ENCODE measurements around the gene MACROD2.
A peak's percentile ranks its signal among the peaks of the same experiment; 100 is the strongest.

MACROD2 gene

DNA sequence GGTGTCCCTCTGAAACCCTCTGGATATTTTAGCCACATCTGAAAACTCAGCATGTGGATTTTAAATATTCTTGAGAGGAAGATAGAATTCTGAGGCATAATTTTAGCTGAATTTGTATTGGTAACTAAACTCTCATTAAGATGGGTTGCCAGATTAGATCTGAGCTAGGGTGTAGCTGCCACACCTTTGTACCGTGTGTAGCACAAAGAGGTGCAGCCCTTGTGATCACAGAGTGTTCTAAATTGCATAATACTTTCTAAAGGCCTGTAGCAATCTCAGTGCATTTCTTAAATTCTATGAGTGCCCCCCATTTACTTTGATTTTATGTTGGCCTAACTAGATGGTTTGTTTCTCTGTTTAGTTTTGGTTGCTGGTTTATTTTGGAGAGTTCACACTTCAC, 289.1 kb downstream of the MACROD2 start:
- no peak for DNase-seq

DNA sequence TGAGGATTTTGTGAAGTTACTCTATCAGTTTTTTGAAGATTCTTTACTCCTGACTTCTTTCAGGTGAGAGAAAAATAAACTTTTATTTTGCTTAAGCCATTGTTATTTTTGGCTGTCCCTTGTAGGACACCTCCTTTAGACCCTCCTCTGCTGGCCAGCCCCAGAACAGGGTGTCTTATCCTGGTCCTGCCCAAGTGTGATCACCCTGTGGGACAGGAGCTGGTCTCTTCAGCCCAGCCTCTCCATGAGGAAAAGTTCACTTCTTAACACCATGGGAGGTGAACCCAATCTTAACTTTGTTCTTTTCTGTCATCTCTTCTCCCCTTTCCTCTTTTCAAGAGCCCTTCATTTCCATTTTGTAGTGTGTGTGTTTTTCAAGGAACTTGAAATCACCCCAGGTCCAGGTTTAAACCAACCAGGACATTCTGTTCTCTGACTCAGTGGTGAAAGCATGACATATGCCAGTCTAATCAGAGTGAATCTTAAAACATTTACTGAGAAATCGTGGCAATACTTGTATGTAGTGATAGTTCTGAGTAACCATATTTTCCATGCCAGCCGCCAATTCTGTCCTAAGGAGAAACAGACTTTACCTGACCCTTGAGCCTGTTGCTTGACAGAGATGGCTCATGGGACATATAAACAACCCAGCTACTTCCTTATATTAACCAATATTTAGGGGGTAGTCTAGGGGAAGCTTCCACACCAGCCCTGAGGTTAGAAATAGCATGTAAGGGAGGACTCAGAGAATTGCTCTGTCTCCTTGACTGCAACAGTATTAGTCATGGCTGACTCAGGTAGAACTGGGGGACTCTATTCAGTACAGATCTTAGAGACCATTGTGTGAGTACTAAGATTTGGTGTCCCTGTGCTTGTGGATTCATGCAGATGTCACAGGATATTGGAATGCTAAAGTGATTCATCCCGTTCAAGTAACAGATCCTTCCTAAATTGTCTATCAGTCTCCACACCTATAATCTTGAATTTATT, 293.3 kb downstream of the MACROD2 start:
- DNase-seq, result no peak

DNA sequence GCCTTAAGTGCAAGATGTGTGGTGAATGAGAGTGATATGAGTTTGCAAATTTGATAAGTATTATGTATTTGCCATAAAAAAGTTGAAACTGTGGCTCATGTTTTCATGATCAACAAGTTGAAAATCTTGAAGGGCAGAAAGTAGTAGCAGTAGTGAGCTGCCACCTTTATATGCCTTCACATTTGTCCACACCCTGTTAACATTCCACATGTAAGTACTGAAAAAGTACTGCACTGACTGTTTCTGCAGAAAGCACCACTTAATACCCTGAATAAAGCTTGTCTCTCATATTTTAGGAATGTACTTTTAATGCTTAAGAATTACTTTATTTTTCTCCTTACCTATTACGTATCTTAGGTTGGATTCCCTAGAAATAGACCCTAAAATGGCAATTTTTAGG, 296.2 kb downstream of the MACROD2 start:
- DNase-seq, result no peak

DNA sequence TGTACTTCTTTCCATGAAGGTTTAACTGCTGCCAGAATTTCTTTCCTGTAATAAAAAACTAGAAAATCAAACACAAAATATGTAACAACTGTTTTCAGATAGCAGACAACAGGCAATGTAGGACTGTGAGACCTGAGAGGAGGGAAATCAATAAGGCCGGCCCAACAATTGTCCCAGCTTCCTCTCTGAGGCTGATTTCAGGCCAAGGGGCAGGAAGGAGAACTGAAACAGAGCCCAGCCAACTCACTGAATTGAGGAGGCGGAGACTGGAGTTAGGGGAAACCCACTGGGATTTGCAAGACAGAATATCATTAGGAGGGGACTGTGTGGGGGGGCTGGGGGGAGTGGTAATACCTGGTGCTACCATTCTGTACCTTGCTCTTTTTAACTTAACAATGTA, 299.9 kb downstream of the MACROD2 start:
- peak; percentile 66 for DNase-seq

DNA sequence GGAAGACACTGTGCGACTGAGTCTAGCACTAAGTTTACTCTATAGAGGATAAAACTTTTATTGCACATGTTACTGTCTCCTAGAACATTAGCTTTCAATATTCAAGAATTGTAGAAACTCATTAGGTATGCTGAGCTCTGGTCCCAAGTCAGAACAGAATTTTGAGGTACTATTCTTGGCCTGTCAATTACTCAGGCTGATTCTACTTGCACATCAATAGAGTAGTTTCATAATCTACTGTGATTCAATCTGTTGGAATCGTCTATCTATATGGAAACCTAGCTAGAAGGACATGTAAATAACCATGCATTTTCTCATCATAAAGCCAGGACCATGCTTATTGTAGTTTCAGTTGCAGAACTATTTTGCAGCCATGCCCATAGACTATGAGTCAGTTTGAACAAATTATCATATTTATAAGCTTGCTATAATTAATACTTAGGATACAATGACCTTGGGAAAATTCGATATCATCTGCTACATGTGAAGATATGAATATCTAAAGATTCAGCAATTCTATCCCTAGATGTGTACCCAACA, 300.5 kb downstream of the MACROD2 start:
- DNase-seq, result no peak

DNA sequence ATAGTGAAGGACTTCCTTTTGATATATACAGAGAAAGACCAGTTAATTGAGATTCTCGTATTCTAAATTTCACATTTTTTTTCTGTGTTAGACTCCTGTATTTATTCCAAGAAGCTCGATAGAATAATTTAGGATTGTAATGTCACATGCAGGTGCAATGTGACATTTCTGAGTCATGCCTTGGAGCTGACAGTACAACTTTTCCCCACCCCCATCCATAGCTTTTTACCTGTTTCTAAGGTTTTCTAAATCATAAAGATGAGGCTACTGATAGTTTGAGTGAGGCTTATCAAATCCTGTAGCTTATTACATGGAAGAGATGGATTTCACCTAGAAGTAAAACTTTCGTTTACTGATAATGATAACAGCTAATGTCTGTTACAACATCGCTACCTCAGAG, 304.5 kb downstream of the MACROD2 start:
- no peak for DNase-seq

DNA sequence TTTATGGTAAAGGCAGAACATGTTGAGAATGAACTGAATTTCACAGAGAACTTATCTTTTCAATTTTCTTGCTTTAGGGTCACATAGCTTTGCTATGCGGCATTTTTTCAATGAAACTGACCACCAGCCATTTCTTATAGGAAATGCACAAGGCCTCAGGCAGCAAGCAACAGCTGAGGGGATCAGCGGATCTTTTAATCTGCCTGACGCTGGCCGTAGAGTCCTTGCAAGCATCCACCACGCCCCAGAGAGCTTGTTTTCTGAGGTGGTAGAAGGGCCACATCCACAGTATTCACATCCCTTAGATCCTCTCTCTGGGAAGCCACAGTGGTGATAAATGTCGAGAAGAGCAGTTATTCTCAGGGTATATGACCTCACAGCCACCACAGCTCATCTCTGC, 307.8 kb downstream of the MACROD2 start:
- DNase-seq, result no peak

DNA sequence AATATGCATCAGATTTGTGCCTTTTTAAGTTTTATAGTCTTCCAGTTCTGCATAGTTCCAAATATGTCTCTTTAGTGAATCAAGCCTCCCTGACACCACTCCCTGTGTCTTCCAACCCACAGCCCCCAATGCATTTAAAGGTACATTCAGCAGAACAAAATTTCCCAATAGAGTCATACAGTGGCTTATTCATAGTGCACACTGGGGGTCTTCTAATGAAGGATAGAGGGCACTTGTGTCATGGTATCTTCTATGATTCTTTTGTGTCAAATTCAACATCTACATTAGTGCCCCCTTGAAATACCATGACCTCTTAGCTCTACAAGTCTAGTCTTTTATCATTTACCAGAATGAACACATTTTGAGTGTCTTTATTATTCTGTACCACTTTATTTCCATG, 308.3 kb downstream of the MACROD2 start:
- no peak for DNase-seq

DNA sequence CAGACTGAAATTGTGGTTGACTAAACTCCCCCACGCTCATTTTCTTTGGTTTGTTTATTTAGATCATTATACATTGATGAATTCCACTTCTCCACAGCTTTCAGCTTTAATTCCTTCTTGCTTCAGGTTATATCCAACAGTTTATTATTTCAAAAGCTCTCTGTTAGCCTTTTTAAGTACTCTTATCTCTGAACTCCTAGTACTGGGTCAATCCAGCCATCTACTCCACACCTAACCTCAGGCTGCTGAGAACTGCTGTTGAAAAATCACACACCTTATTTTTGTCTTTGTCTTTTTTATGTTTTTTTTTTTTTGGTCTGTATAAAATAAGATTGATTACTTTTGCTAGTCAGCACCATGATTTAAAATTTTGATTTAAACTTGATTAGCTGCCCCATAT, 309.2 kb downstream of the MACROD2 start:
- no peak for DNase-seq

DNA sequence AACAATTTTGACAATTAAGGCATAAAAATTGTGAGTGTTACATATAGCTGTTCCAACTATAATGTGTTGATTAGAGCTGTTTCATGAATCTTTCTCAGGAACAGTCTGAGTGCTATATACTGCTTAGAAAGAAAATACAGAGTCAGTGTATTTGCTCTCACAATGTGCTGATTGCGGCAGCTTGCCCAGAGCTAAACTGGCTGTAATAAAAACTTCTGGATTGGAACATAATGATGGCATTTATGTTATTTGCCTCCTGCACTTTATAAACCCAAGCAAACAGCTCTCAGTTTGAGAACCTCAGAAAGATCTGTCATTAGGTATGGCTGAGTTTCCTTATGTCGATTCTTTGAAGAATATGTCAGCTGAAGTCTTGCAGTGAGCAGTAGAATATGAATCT, 312.6 kb downstream of the MACROD2 start:
- no peak for DNase-seq

DNA sequence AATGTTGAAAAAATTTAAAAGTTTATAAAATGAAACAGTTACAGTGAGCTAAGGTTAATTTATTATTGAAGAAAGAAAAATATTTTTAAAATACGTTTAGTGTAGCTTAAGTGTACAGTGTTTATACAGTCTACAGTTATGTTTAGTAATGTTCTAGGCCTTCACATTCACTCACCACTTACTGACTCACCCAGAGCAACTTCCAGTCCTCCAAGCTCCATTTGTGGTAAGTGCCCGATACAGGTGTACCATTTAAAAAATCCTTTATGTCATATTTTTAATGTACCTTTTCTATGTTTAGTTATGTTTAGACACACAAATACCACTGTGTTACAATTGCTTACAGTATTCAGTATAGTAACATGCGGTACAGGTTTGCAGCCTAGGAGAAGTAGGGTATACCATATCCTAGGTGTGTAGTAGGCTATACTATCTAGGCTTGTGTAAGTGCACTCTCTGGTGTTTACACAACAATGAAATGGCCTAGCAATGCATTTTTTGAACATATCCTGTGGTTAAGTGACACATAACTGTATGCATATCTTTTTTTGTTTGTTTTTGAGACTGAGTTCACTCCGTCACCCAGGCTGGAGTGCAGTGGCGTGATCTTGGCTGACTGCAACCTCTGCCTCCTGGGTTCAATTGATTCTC, 315.8 kb downstream of the MACROD2 start:
- DNase-seq, result no peak

DNA sequence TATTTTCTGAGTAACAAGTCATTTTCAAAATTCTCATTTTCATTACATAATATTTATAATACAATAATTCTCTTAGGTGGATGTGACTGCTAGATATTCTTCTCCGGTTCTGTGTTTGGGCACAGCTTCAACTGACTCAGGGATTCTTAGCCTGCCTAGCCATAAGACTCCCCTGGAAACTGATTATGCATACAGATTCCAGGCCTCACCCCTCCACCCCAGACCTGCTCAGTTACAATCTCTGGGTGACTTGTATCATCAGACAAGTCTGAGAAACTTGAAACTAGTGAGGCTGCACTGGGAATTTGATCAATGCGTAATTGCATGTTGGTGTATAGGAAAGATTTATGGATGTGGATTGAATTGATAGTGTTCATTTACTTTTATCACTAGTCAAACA, 316.7 kb downstream of the MACROD2 start:
- DNase-seq, result no peak

DNA sequence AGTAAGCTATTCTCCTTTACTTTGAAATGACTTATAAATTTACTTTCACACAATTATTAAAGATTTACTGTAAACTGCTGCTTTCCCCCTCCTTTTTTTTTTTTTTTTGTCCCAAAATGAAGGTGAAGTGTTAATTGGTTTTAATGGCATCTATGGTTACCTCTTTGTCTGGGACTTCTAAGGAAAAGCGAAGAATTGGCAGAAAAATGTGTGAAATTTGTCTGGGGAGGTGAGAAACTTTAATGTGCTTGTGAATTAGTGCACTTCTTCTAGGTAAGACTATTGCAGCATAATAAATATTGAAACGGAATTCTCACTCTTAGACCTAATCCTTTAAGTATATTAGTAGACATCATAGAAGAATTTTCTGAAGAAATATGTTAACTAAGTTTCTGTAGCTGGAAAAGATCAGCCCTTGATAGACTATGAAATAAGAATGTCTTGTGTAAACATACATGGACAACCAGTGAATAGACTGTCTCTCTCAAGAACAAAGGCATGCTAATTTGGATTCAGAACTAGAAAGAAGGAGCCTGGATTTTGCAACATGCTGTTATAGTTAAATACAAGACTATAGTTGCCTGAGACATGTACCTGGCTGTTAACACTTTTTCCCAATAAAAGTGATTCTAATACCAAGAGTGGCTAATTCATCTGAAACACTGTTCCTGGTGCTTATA, 318.2 kb downstream of the MACROD2 start:
- no peak for DNase-seq

DNA sequence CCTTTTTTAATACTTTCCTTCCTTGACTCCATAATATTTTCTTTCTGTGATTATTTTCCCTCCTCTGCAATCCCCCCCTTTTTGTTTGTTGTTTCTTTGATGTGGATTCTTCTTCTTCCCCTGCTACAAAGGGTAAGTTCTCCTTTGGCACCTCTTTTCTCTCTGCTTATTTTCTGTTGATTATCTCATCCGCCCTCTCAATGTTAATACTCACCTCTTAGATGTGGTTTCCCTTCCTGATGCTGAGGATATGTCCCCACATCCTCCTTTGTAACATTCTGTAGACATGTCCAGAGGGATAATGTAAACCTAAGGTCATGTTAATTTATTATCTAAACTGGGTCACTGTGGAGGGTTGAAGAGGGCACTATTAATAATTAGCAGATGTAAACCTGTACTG, 324.4 kb downstream of the MACROD2 start:
- no peak for DNase-seq

DNA sequence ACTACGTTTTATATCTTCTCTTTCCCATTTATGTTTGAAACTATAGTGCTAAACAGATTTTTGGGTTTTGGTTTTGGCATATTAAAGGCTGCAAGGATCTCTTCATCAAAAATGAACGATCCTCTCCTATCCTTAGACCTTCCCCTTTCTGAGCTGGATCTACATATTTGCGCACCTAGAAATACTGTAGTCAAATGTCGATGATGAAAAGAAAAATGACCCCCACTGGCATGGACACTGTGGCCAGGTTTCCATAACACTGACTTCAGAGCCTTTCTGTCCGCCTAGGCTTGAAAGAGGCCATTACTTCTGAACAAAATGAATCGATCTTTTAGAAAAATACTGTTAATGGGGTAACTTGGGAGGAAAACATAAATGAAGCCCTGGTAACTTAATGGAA, 336.3 kb downstream of the MACROD2 start:
- no peak for DNase-seq

DNA sequence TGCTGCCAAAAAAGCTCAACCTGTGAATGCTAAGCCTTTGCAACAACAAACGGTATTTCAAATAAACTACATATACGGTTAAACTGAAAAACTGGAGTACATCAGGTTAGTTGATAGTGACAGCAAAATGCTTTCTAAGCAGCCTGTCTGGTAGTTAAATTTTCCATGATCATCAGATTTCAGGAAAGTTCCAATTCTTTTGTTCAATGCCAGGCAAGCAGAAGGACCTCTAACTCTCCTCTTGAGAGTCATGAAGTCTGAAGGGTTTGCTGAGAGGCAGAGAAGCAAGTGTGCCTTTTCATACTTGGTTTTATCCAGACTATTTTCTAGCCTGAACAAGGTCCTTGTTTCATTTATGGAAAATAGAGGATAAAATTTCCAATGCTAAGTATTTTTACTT, 337.6 kb downstream of the MACROD2 start:
- no peak for DNase-seq

DNA sequence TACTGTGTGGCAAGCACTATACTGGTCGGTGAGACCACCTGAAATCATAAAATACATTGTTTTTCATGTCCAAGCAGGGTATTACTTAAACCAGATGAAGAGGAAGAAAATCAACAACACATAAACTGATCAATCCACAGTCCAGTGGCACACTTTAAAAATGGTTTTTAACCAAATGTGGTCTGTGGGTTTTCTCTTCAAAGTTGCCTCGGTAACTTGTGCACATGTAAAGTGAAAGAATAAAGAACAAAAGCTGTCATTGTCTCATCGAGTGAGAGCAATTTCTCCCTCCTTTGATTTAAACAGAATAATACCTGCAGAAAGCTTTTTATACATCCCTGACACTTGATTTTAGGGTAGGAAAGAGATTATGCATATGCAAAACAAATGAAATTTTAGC, 338.4 kb downstream of the MACROD2 start:
- no peak for DNase-seq

DNA sequence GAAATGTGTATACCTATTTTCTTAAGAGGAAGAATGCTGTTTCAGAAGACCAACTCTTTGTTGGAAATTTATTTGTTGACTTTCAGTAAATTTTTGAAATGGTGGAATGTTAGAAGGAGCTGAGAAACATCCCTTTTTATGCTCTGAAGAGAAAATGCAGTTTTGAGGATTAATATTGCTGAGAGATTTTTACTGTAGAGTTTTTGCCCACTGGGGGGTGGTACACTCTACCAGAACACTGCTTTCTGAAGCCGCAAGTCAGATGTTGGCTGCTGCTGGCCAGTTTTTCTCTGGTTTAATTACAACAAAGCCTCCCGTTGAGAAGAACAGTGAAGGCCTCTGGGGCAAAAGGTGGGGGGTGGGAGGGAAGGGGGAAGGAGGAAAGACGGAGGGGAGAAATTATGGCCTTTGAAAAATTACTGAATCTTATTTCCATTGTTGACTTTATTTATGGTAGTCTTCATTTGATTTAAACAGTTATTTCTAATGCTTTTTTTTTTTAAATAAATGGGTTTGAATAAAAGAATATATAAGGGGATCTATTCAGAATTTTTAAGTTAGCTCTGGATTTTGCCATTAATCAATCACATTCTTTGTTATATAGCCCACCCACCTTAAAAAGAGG, 339.1 kb downstream of the MACROD2 start:
- no peak for DNase-seq

DNA sequence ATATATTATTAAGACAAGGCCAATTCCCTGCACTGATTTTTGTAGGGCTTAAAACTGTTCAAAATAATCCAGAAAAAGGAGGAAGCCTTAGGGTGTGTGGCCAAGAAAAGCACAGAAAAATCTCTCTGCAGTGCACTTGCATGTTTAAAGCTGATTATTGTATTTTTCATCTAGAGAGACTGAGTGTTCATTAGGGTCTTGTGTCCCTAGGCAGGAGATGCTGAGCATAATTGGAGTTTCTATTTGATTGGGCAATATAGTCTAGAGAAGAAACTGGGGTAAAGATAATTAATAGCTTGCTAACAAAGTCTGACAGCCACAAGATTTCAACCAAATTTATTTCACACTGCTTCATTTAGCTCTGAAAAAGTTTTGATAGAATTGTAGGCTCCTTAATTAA, 339.7 kb downstream of the MACROD2 start:
- DNase-seq, result no peak

DNA sequence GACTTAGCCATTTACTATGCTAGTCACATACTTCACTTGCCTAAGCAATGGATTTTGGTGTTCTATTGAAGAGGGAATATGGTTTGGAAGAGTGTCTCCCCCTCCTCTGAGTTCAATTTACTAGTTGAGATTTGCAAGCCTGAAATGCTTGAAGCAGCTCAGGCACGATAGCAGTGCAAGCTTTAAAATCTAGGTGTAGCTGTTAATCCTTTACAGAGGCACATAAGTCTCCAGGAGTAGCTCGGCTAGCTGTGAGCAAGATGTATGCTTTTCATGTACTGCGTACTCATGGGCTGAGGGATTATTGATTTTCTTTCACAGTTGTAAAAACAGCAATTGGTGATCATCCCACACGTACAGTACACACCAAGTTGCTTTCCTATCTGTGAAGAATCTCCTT, 341.4 kb downstream of the MACROD2 start:
- no peak for DNase-seq

DNA sequence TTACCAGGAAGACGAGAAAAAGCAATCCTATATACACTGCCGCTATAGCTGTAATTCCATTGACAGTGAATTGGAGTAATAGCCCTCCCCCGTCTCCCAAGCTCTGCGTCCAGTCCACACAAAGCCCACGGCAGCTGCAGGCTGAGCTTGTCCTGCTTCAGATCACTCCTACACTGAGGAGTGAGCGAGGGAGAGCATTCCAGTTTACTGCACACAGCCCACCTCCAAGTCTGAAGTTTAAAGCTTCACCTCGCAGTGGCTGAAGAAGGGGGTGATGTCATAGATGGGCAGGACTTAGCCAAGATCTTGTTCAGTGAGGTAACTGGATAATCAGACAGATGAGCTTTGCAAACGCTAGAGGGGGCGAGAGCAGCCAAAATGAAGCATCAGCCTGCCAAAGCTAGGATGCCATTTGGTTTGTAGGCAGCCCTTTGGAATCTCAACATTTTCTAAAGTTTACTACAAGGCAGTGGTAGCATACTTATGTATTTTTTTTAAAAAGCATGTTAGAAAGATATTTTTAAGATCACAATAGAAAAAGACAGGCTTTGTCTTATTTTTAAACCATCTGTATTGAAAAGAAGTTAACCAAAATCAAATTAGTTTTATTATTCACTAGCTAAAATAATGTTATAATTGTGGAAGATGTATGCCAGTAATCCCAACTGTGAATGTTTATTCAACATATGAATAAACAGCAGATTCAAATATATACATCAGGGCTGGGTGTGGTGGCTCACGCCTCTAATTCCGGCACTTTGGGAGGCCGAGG, 342.3 kb downstream of the MACROD2 start, which contains the start of gene FLRT3:
TSS of gene FLRT3 (minus strand) at position 213 of the 772 bp plus-strand sequence. CDS start 10,106 bp downstream, outside the sequence.
- peak; percentile 70 for DNase-seq

DNA sequence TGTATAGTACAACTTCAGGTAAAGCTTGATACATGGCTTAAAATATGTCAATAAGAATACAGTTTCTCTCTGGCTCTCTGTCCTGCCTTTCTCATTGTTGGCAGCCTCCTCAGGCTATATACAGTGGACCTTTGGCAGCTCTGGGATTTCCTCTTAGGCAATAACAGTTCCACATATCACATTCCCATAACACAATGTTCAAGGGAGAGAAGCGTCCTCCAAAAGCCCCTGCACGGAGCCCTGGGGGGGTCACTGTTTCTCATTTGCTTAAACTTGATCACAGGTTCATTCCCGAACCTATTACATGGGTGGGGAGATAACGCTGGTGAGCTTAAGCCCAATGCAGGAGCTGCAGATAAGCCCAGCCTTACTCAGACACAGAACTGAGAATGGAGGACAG, 346.5 kb downstream of the MACROD2 start:
- no peak for DNase-seq

All from MV-4-11 (cell line).